CD14-positive monocyte (primary cell): ENCODE data around the gene GBX1. TPM values are rescaled to one million over a fixed set of nuclear protein-coding genes. Genes with fewer than 3 reads are reported as not detected.

Experiments
- DNase-seq, 3 donors: peaks; one replicate each; pipeline ENCODE4 v3.0.0-alpha.2; 2011 to 2022
- H2AFZ ChIP-seq: 2 replicates; pipeline ENCODE4 v1.6.0; 2012; ENCODE audit warnings: mild to moderate bottlenecking, low read depth, low read length, inconsistent platforms; ENCODE audit not compliant: insufficient read depth, poor library complexity, severe bottlenecking
- H3K27ac ChIP-seq, 2 donors: 1 replicate in 1 of 2; 2 replicates in 1 of 2; pipeline ENCODE4 v1.5.1; 2012 to 2013; ENCODE audit warnings: low read length in 2 of 2, control low read depth in 1 of 2, inconsistent platforms in 1 of 2, low read depth in 1 of 2, mild to moderate bottlenecking in 1 of 2
- H3K27me3 ChIP-seq, 2 donors: one replicate each; pipeline versions ENCODE4 v1.6.0 to v1.6.1; 2011 to 2013; ENCODE audit warnings: low read length in 2 of 2; ENCODE audit not compliant: control insufficient read depth in 2 of 2, insufficient read depth in 2 of 2
- H3K36me3 ChIP-seq, 2 donors: replicated peaks in 1 of 2; 1 replicate in 1 of 2; 2 replicates in 1 of 2; pipeline versions ENCODE4 v1.5.1 to v1.6.1; 2012 to 2013; ENCODE audit warnings: low read length in 2 of 2, control low read depth in 1 of 2, inconsistent platforms in 1 of 2, mild to moderate bottlenecking in 1 of 2; ENCODE audit not compliant: insufficient read depth in 2 of 2, control insufficient read depth in 1 of 2
- H3K4me1 ChIP-seq, 2 donors: 1 replicate in 1 of 2; 2 replicates in 1 of 2; pipeline versions ENCODE4 v1.5.1 to v1.6.1; 2012 to 2013; ENCODE audit warnings: low read length in 2 of 2, control low read depth in 1 of 2, inconsistent platforms in 1 of 2, mild to moderate bottlenecking in 1 of 2, moderate library complexity in 1 of 2; ENCODE audit not compliant: insufficient read depth in 2 of 2, control insufficient read depth in 1 of 2
- H3K4me2 ChIP-seq: replicated peaks from 2 replicates; pipeline ENCODE3; 2012; ENCODE audit warnings: low read length, moderate library complexity, mild to moderate bottlenecking; ENCODE audit not compliant: poor library complexity, severe bottlenecking; ENCODE audit errors: extremely low read depth
- H3K4me3 ChIP-seq, 3 experiments: fragments of 200-600 bp in 1 of 3; sonication (generic) in 1 of 3; replicated peaks in 1 of 3; 1 replicate in 2 of 3; 2 replicates in 1 of 3; pipeline ENCODE4 v1.5.1; 2011 to 2013; ENCODE audit warnings: low read length in 3 of 3, mild to moderate bottlenecking in 3 of 3, control low read depth in 2 of 3, low read depth in 2 of 3, inconsistent platforms in 1 of 3, moderate library complexity in 1 of 3
- H3K79me2 ChIP-seq: 2 replicates; pipeline ENCODE4 v1.6.0; 2012; ENCODE audit warnings: mild to moderate bottlenecking, control low read depth, inconsistent platforms, low read length, moderate library complexity; ENCODE audit not compliant: insufficient read depth
- H3K9ac ChIP-seq: 2 replicates; pipeline ENCODE4 v1.6.0; 2017; ENCODE audit warnings: low read length, mild to moderate bottlenecking; ENCODE audit not compliant: insufficient read depth, poor library complexity, severe bottlenecking
- H3K9me3 ChIP-seq, 2 donors: replicated peaks in 1 of 2; 1 replicate in 1 of 2; 2 replicates in 1 of 2; pipeline versions ENCODE4 v1.5.1 to v1.6.1; 2012 to 2013; ENCODE audit warnings: low read length in 2 of 2, control low read depth in 1 of 2; ENCODE audit not compliant: control insufficient read depth in 1 of 2, insufficient read depth in 1 of 2
- H4K20me1 ChIP-seq: 2 replicates; pipeline ENCODE4 v1.6.0; 2012; ENCODE audit warnings: mild to moderate bottlenecking, low read length, control low read depth, moderate library complexity; ENCODE audit not compliant: insufficient read depth
- H3K27ac Mint-ChIP-seq, 7 donors: one replicate each; pipeline ENCODE4 v1.8.0; 2020; ENCODE audit warnings: mild to moderate bottlenecking in 7 of 7, mixed read lengths in 7 of 7, moderate library complexity in 6 of 7, inconsistent platforms in 2 of 7
- H3K27me3 Mint-ChIP-seq, 3 donors: one replicate each; pipeline ENCODE4 v1.8.0; 2021 to 2022; ENCODE audit warnings: low read depth in 3 of 3, mild to moderate bottlenecking in 3 of 3, mixed read lengths in 3 of 3, moderate library complexity in 3 of 3, inconsistent platforms in 1 of 3
- H3K36me3 Mint-ChIP-seq, 2 donors: one replicate each; pipeline ENCODE4 v1.8.0; 2020; ENCODE audit warnings: mixed read lengths in 2 of 2, inconsistent platforms in 1 of 2, mild to moderate bottlenecking in 1 of 2
- H3K4me1 Mint-ChIP-seq: one replicate; pipeline ENCODE4 v1.8.0; 2020; ENCODE audit warnings: mild to moderate bottlenecking, mixed read lengths
- H3K4me3 Mint-ChIP-seq, 2 donors: one replicate each; pipeline ENCODE4 v1.8.0; 2020; ENCODE audit warnings: mild to moderate bottlenecking in 2 of 2, mixed read lengths in 2 of 2, moderate library complexity in 1 of 2
- H3K9me3 Mint-ChIP-seq, 7 donors: one replicate each; pipeline ENCODE4 v1.8.0; 2020 to 2022; ENCODE audit warnings: mixed read lengths in 7 of 7, mild to moderate bottlenecking in 6 of 7, moderate library complexity in 6 of 7, inconsistent platforms in 2 of 7
- CTCF ChIP-seq: fragments of 200-600 bp; IDR thresholded peaks from one replicate; pipeline ENCODE4 v1.8.0; 2022; ENCODE audit warnings: antibody characterized with exemption, mild to moderate bottlenecking
- WGBS: methylation state at CpG from one replicate; pipeline ENCODE4 v1.1.5; 2013; ENCODE audit warnings: missing lambda C conversion rate; ENCODE audit not compliant: insufficient coverage; 5-methylcytosine and 5-hydroxymethylcytosine counted together
- intact Hi-C, 2 donors: fragments of 100-400 bp; cut with micrococcal nuclease; formaldehyde crosslinking; loops; one replicate each; pipeline versions ENCODE4 v1.15.0 to v1.15.1; 2023
- polyA plus RNA-seq, 3 donors: library from polyadenylated mRNA; depleted of rRNA in 1 of 3; unstranded in 2 of 3; stranded (reverse) in 1 of 3; fragments of 300-500 nt in 2 of 3; fragments of >200 nt in 1 of 3; fragmentation: Illumina TruSeq in 2 of 3; gene quantifications; 1 replicate in 2 of 3; 2 replicates in 1 of 3; pipeline ENCODE4 v1.2.3, GENCODE V29; 2012 to 2021

GBX1 gene
- polyA plus RNA-seq, 3 donors: not detected

- H3K36me3 ChIP-seq: peaks cover 0 to 4% of the 10 kb centered on the region in 2 donors
- Mint-ChIP-seq H3K27me3 (no peaks in the 10 kb centered on the region), H3K36me3 (peaks cover 13 to 18% of the 10 kb centered on the region in 2 donors), H3K9me3 (peaks cover 0 to 1% (median 0%) of the 10 kb centered on the region in 7 donors), H3K4me1 (peaks cover 3% of the 10 kb centered on the region), H3K4me3 (no peak overlapping the region), H3K27ac (no peak overlapping the region)
- 96% methylated on average over 7 of the region's 12 CpGs for WGBS
- H2AFZ ChIP-seq: no peak overlapping the region
- TF ChIP-seq CTCF: no peak
- no peaks in the 10 kb centered on the region for H3K4me1 ChIP-seq
- intact Hi-C loops: no loop called here
- H3K79me2 ChIP-seq: peaks cover 28% of the 10 kb centered on the region
- no peaks in the 10 kb centered on the region for H3K27me3 ChIP-seq
- no peak overlapping the region for H3K9ac ChIP-seq
- no peak for DNase-seq
- H3K9me3 ChIP-seq: no peaks in the 10 kb centered on the region
- H3K4me2 ChIP-seq: no peak overlapping the region
- H3K27ac ChIP-seq: no peak overlapping the region
- peaks cover 100% of the 10 kb centered on the region for H4K20me1 ChIP-seq
- H3K4me3 ChIP-seq: no peak overlapping the region
These were observed 63.5 kb downstream of the GBX1 start for GRCh38 chr7:151103973-151104372.

DNA sequence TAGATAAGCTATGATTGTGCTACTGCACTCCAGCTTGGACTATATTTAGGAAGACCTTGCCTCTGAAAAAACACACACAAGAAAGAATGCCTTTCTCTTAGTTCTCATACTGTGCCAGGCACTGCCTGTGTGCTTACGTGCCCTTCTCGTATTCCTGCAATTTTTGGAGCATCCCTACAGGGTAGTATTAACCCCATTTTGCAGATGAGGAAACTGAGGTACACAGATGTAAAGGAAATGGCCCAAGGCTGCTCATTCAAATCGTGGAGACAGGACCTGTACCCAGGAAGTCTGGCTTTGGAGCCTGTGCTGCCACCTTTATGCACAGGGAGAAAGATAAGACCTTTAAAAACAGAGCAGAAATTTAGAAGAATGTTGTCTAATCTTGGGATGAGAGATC lies 64.5 kb downstream of the GBX1 start:
- Histone ChIP-seq H3K4me3 (no peak overlapping the region), H3K27me3 (no peaks in the 10 kb centered on the region), H4K20me1 (peaks cover 100% of the 10 kb centered on the region), H3K9ac (no peak overlapping the region), H3K4me2 (no peak overlapping the region), H3K9me3 (no peaks in the 10 kb centered on the region), H2AFZ (no peak overlapping the region), H3K79me2 (peaks cover 34% of the 10 kb centered on the region), H3K4me1 (no peaks in the 10 kb centered on the region), H3K36me3 (peaks cover 0 to 4% of the 10 kb centered on the region in 2 donors), H3K27ac (no peak overlapping the region)
- H3K4me3 Mint-ChIP-seq: no peak overlapping the region
- WGBS: 20% methylated on average over 1 of the region's 3 CpGs
- peaks cover 13 to 18% of the 10 kb centered on the region in 2 donors for H3K36me3 Mint-ChIP-seq
- DNase-seq: no peak
- H3K27me3 Mint-ChIP-seq: no peaks in the 10 kb centered on the region
- intact Hi-C loops: no loop called here
- no peak for TF ChIP-seq CTCF
- peaks cover 3% of the 10 kb centered on the region for H3K4me1 Mint-ChIP-seq
- H3K27ac Mint-ChIP-seq: no peak overlapping the region
- peaks cover 0 to 1% (median 0%) of the 10 kb centered on the region in 7 donors for H3K9me3 Mint-ChIP-seq
